GM21390 (cell line): ENCODE results near the gene PGA4.
"Not testable (repeated sequence)": the region's sequence is repeated elsewhere in the genome, so short reads cannot be mapped to it uniquely, and the experiment has no call there.

ENCODE experiments used
- ATAC-seq: cut with Tn5 transposase; IDR thresholded peaks from one replicate; pipeline ENCODE4 v1.9.1; 2021; ENCODE audit not compliant: unreplicated experiment

PGA4 gene

GRCh38 chr11:61222047-61222446, at the start of gene PGA4:
Gene PGA4, plus strand, starts transcription at chr11:61222347. Its CDS starts 54 bp downstream, at chr11:61222401.
- ATAC-seq: not testable (repeated sequence)

- no peak for ATAC-seq
Observed at GRCh38 chr11:61172356-61172755, 49.8 kb upstream of the PGA4 start.

GRCh38 chr11:61172888-61173287, 49.3 kb upstream of the PGA4 start:
- ATAC-seq: no peak

GRCh38 chr11:61173456-61173855, 48.7 kb upstream of the PGA4 start:
- no peak for ATAC-seq

- ATAC-seq: no peak
Observed at GRCh38 chr11:61174273-61174672, 47.9 kb upstream of the PGA4 start.

GRCh38 chr11:61174949-61175348, 47.2 kb upstream of the PGA4 start:
- no peak for ATAC-seq

- no peak for ATAC-seq
Observed at GRCh38 chr11:61176446-61176845, 45.7 kb upstream of the PGA4 start.

GRCh38 chr11:61180205-61180604, 41.9 kb upstream of the PGA4 start:
- not testable (repeated sequence) for ATAC-seq

- no peak for ATAC-seq
Observed at GRCh38 chr11:61181489-61181888, 40.7 kb upstream of the PGA4 start.

- ATAC-seq: no peak
Observed at GRCh38 chr11:61183645-61184044, 38.5 kb upstream of the PGA4 start.

GRCh38 chr11:61186504-61186903, 35.6 kb upstream of the PGA4 start:
- ATAC-seq: no peak

- ATAC-seq: peak; percentile 46
Observed at GRCh38 chr11:61187505-61188130, 34.5 kb upstream of the PGA4 start.

GRCh38 chr11:61189933-61190332, 32.2 kb upstream of the PGA4 start:
- ATAC-seq: no peak

GRCh38 chr11:61193596-61193995, 28.6 kb upstream of the PGA4 start:
- no peak for ATAC-seq

GRCh38 chr11:61194169-61194671, 27.9 kb upstream of the PGA4 start:
- ATAC-seq: no peak

GRCh38 chr11:61194981-61195695, 27.0 kb upstream of the PGA4 start:
- no peak for ATAC-seq

GRCh38 chr11:61195719-61196118, 26.4 kb upstream of the PGA4 start:
- no peak for ATAC-seq

GRCh38 chr11:61198361-61198760, 23.8 kb upstream of the PGA4 start:
- no peak for ATAC-seq

- ATAC-seq: no peak
Observed at GRCh38 chr11:61198948-61199523, 23.1 kb upstream of the PGA4 start.

- no peak for ATAC-seq
Observed at GRCh38 chr11:61201476-61201875, 20.7 kb upstream of the PGA4 start.

GRCh38 chr11:61202950-61203746, 19.0 kb upstream of the PGA4 start, which contains the start of gene PGA3:
Gene PGA3, plus strand, starts transcription at chr11:61203515. Its CDS starts 50 bp downstream, at chr11:61203565.
- ATAC-seq: not testable (repeated sequence)
